Mammary epithelial cell (primary cell): ENCODE data around the gene NOTCH1.

Experiments used
- EZH2 ChIP-seq: IDR thresholded peaks from 2 replicates; pipeline ENCODE4 v1.6.1; 2012; ENCODE audit warnings: low read length, inconsistent platforms, borderline replicate concordance
- TF ChIP-seq, protein P1 (sequence below), 2 donors: IDR thresholded peaks in 1 of 2; conservative IDR thresholded peaks in 1 of 2; 2 replicates each; pipeline ENCODE4 v1.5.1; 2011 to 2012; ENCODE audit warnings: inconsistent platforms in 2 of 2, low read length in 2 of 2, mild to moderate bottlenecking in 2 of 2, control low read depth in 1 of 2, low read depth in 1 of 2; ENCODE audit not compliant: insufficient read depth in 1 of 2; ENCODE audit errors: extremely low read depth in 1 of 2

DNA sequence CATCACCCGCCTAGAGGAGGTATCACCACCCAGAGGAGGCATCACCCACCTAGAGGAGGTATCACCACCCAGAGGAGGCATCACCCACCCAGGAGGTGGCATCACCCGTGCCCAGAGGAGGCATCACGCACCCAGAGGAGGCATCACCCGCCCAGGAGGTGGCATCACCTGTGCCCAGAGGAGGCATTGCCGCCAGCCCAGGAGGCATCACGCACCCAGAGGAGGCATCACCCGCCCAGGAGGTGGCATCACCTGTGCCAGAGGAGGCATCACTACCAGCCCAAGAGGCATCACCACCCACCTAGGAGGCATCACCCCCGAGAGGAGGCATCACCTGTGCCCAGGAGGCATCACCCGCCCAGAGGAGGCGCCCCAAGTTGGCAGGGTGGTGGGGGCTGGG, 2.6 kb downstream of the NOTCH1 start:
- TF ChIP-seq, protein P1, sequence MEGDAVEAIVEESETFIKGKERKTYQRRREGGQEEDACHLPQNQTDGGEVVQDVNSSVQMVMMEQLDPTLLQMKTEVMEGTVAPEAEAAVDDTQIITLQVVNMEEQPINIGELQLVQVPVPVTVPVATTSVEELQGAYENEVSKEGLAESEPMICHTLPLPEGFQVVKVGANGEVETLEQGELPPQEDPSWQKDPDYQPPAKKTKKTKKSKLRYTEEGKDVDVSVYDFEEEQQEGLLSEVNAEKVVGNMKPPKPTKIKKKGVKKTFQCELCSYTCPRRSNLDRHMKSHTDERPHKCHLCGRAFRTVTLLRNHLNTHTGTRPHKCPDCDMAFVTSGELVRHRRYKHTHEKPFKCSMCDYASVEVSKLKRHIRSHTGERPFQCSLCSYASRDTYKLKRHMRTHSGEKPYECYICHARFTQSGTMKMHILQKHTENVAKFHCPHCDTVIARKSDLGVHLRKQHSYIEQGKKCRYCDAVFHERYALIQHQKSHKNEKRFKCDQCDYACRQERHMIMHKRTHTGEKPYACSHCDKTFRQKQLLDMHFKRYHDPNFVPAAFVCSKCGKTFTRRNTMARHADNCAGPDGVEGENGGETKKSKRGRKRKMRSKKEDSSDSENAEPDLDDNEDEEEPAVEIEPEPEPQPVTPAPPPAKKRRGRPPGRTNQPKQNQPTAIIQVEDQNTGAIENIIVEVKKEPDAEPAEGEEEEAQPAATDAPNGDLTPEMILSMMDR (conservative IDR thresholded peaks at IDR 0.05 in 1 of 2, IDR thresholded peaks at IDR 0.05 in 1 of 2; ENCODE audit: extremely low read depth in 1 of 2, insufficient read depth in 1 of 2, low read depth in 1 of 2, low read length in 2 of 2): peak in 1 of 2 donors; percentile 26
- no peak for TF ChIP-seq EZH2
